ENCODE measurements around the gene CHRNA3. TPM values are rescaled to one million over a fixed set of nuclear protein-coding genes. Genes with fewer than 3 reads are reported as not detected.

CHRNA3 gene
- 0.26 to 1.0 TPM (median 0.36 TPM) in 5 replicates for total RNA-seq (2022; extraction: Qiagen RNA extraction)

GRCh38 chr15:78620527-78621421, at the start of gene CHRNA3:
CHRNA3 (minus strand) TSS chr15:78620996; CDS start chr15:78620794, 202 bp downstream.

GRCh38 chr15:78641102-78641748, 20.4 kb upstream of the CHRNA3 start, which contains the start of gene CHRNB4:
CHRNB4 (minus strand) TSS chr15:78641210; CDS start chr15:78641133, 77 bp downstream.

GRCh38 chr15:78565097-78565950, 55.5 kb downstream of the CHRNA3 start, which contains the start of gene CHRNA5:
CHRNA5 (plus strand) TSS chr15:78565520; CDS start chr15:78565720, 200 bp downstream.

Other genes starting within 250 kb of the CHRNA3 start
- gene IREB2, start 182.8 kb downstream of the CHRNA3 start, total RNA-seq (2022; extraction: Qiagen RNA extraction), result 31.0 to 51.2 TPM (median 44.7 TPM) in 5 replicates
- 5.3 to 7.1 TPM (median 6.2 TPM) in 5 replicates for gene HYKK, start 113.4 kb downstream of the CHRNA3 start, total RNA-seq (2022; extraction: Qiagen RNA extraction)
- gene PSMA4, start 80.6 kb downstream of the CHRNA3 start, total RNA-seq (2022; extraction: Qiagen RNA extraction), result 378 to 519 TPM (median 383 TPM) in 5 replicates
- gene CHRNA5, start 55.5 kb downstream of the CHRNA3 start, total RNA-seq (2022; extraction: Qiagen RNA extraction), result 28.6 to 35.1 TPM (median 32.2 TPM) in 5 replicates
- 0.87 to 1.6 TPM (median 1.1 TPM) in 5 replicates for gene CHRNB4, start 20.2 kb upstream of the CHRNA3 start, total RNA-seq (2022; extraction: Qiagen RNA extraction)
- gene ADAMTS7, start 190.5 kb upstream of the CHRNA3 start, total RNA-seq (2022; extraction: Qiagen RNA extraction), result 5.8 to 10.9 TPM (median 9.8 TPM) in 5 replicates